ENCODE results near the gene ZFP64.

- TF ChIP-seq CTCF (conservative IDR thresholded peaks at IDR 0.05; ENCODE audit: low read length) = no peak
- TF ChIP-seq EZH2phosphoT487 (IDR thresholded peaks at IDR 0.05; ENCODE audit: borderline replicate concordance, low read depth, low read length) = no peak
These were observed 73.5 kb downstream of the ZFP64 start for GRCh38 chr20:52118016-52118623.

Data from OCI-LY7 (cell line).